HK-2 (cell line): ENCODE data around the gene SCAPER.

Experiments
- DNase-seq: peaks from one replicate; pipeline ENCODE4 v3.0.0-alpha.2; 2018; ENCODE audit not compliant: unreplicated experiment

The SCAPER gene

GRCh38 chr15:76426941-76427340 lies 478.2 kb downstream of the SCAPER start:
- no peak for DNase-seq

- DNase-seq = no peak
These were observed 486.6 kb downstream of the SCAPER start for GRCh38 chr15:76418352-76419140.

- no peak for DNase-seq
These were observed 503.9 kb downstream of the SCAPER start for GRCh38 chr15:76401285-76401684.

GRCh38 chr15:76398317-76399104 lies 506.6 kb downstream of the SCAPER start:
- DNase-seq = no peak

GRCh38 chr15:76393614-76394013 lies 511.5 kb downstream of the SCAPER start:
- no peak for DNase-seq

- DNase-seq = no peak
These were observed 513.3 kb downstream of the SCAPER start for GRCh38 chr15:76391847-76392246.

- no peak for DNase-seq
These were observed 513.8 kb downstream of the SCAPER start for GRCh38 chr15:76391309-76391708.

GRCh38 chr15:76390571-76390970 lies 514.6 kb downstream of the SCAPER start:
- no peak for DNase-seq

GRCh38 chr15:76386926-76387325 lies 518.2 kb downstream of the SCAPER start:
- DNase-seq = no peak

GRCh38 chr15:76386178-76386577 lies 519.0 kb downstream of the SCAPER start:
- no peak for DNase-seq

- no peak for DNase-seq
These were observed 520.7 kb downstream of the SCAPER start for GRCh38 chr15:76384409-76384808.

- no peak for DNase-seq
These were observed 522.0 kb downstream of the SCAPER start for GRCh38 chr15:76382987-76383728.

GRCh38 chr15:76381366-76381765 lies 523.8 kb downstream of the SCAPER start:
- no peak for DNase-seq

- DNase-seq = no peak
These were observed 524.9 kb downstream of the SCAPER start for GRCh38 chr15:76380249-76380648.

GRCh38 chr15:76378691-76379090 lies 526.4 kb downstream of the SCAPER start:
- no peak for DNase-seq

GRCh38 chr15:76377751-76378150 lies 527.4 kb downstream of the SCAPER start:
- no peak for DNase-seq

- DNase-seq = no peak
These were observed 527.9 kb downstream of the SCAPER start for GRCh38 chr15:76377217-76377616.

GRCh38 chr15:76376816-76377215 lies 528.3 kb downstream of the SCAPER start:
- DNase-seq = no peak

- no peak for DNase-seq
These were observed 529.1 kb downstream of the SCAPER start for GRCh38 chr15:76376029-76376428.

GRCh38 chr15:76368122-76368621 lies 537.0 kb downstream of the SCAPER start:
- DNase-seq = no peak

- no peak for DNase-seq
These were observed 538.4 kb downstream of the SCAPER start for GRCh38 chr15:76366714-76367113.

- no peak for DNase-seq
These were observed 541.9 kb downstream of the SCAPER start for GRCh38 chr15:76363251-76363650.
